H1 (cell line): Measurements from ENCODE around the gene PRRT2.

Experiments used
- ASH2L ChIP-seq: fragments of 200-600, 300-600 bp; sonication (generic); IDR thresholded peaks from one replicate; pipeline ENCODE4 v1.7.1; 2017; ENCODE audit warnings: low read length
- ATF3 ChIP-seq: IDR thresholded peaks from 2 replicates; pipeline ENCODE4 v1.6.1; 2011; ENCODE audit warnings: low read depth, mild to moderate bottlenecking, low read length; ENCODE audit not compliant: insufficient read depth
- CTCF ChIP-seq, 3 experiments: IDR thresholded peaks; 1 replicate in 2 of 3; 2 replicates in 1 of 3; pipeline versions ENCODE4 v1.5.1 to v1.6.1; 2011; ENCODE audit warnings: low read length in 3 of 3, mild to moderate bottlenecking in 3 of 3, inconsistent platforms in 2 of 3, low read depth in 1 of 3, moderate library complexity in 1 of 3; ENCODE audit not compliant: insufficient read depth in 1 of 3; ENCODE audit errors: control extremely low read depth in 1 of 3
- EGR1 ChIP-seq: IDR thresholded peaks from 2 replicates; pipeline ENCODE4 v1.6.1; 2011; ENCODE audit warnings: low read depth, low read length, borderline replicate concordance
- EP300 ChIP-seq, 2 experiments: IDR thresholded peaks; 1 replicate in 1 of 2; 2 replicates in 1 of 2; pipeline ENCODE4 v1.6.1; 2011 to 2012; ENCODE audit warnings: low read depth in 2 of 2, low read length in 2 of 2, mild to moderate bottlenecking in 2 of 2, borderline replicate concordance in 1 of 2, inconsistent platforms in 1 of 2, moderate library complexity in 1 of 2
- EZH2 ChIP-seq: fragments of 200-600 bp; sonication (generic); IDR thresholded peaks from 2 replicates; pipeline ENCODE4 v1.7.1; 2012; ENCODE audit warnings: low read depth, mild to moderate bottlenecking, moderate library complexity, low read length, inconsistent platforms; ENCODE audit not compliant: severe bottlenecking
- HDAC6 ChIP-seq: IDR thresholded peaks from one replicate; pipeline ENCODE4 v1.7.1; 2012; ENCODE audit warnings: low read depth, mild to moderate bottlenecking, inconsistent platforms, low read length, moderate library complexity
- POLR2A ChIP-seq, 2 experiments: IDR thresholded peaks; 1 replicate in 1 of 2; 2 replicates in 1 of 2; pipeline ENCODE4 v1.6.1; 2011; ENCODE audit warnings: low read depth in 2 of 2, low read length in 2 of 2, mild to moderate bottlenecking in 2 of 2; ENCODE audit errors: control extremely low read depth in 1 of 2
- POLR2AphosphoS5 ChIP-seq: IDR thresholded peaks from 2 replicates; pipeline ENCODE4 v1.6.1; 2011; ENCODE audit warnings: low read depth, low read length
- RFX5 ChIP-seq: IDR thresholded peaks from 2 replicates; pipeline ENCODE4 v1.6.1; 2011; ENCODE audit warnings: low read depth, low read length, improper control_type of control experiment, borderline replicate concordance
- RNF2 ChIP-seq: fragments of 200-900, 300-1000 bp; sonication (generic); IDR thresholded peaks from 2 replicates; pipeline ENCODE4 v1.7.1; 2016; ENCODE audit warnings: borderline replicate concordance, low read depth, mild to moderate bottlenecking, antibody characterized with exemption, low read length; ENCODE audit not compliant: poor library complexity, severe bottlenecking; ENCODE audit errors: missing control alignments
- RXRA ChIP-seq: IDR thresholded peaks from 2 replicates; pipeline ENCODE4 v1.6.1; 2011; ENCODE audit warnings: low read depth, mild to moderate bottlenecking, low read length, moderate library complexity; ENCODE audit not compliant: insufficient read depth
- SP2 ChIP-seq: IDR thresholded peaks from 2 replicates; pipeline ENCODE4 v1.6.1; 2012; ENCODE audit warnings: mild to moderate bottlenecking, low read length, inconsistent platforms
- ZNF274 ChIP-seq: IDR thresholded peaks from 2 replicates; pipeline ENCODE4 v1.7.0; 2012; ENCODE audit warnings: low read length, borderline replicate concordance; ENCODE audit errors: extremely low read depth

- TF ChIP-seq EP300 (IDR thresholded peaks at IDR 0.05; ENCODE audit: borderline replicate concordance in 1 of 2, low read depth in 2 of 2, low read length in 2 of 2) (no peak), EZH2 (no peak), HDAC6 (no peak), ZNF274 (no peak), ASH2L (peak; percentile 25), RFX5 (no peak), CTCF (IDR thresholded peaks at IDR 0.05; ENCODE audit: control extremely low read depth in 1 of 3, insufficient read depth in 1 of 3, low read depth in 1 of 3, low read length in 3 of 3) (no peak), POLR2AphosphoS5 (no peak), EGR1 (no peak), ATF3 (no peak), POLR2A (IDR thresholded peaks at IDR 0.05; ENCODE audit: control extremely low read depth in 1 of 2, low read depth in 2 of 2, low read length in 2 of 2) (no peak), RNF2 (no peak), RXRA (no peak), SP2 (no peak)
These were observed at the start of gene PRRT2 for GRCh38 chr16:29811896-29812665.
